Activated CD8-positive, alpha-beta memory T cell treated with anti-CD3 and anti-CD28 coated beads, Interleukin-2, amount 10 ng/mL, durations not matched to agents 7 days and 5 days (primary cell): Measurements from ENCODE around the gene WHAMM. TPM values are rescaled to one million over a fixed set of nuclear protein-coding genes. Genes with fewer than 3 reads are reported as not detected.
"Not testable (repeated sequence)": the region's sequence is repeated elsewhere in the genome, so short reads cannot be mapped to it uniquely, and the experiment has no call there.

Experiments used
- ATAC-seq: fragments of 150-1000 bp; cut with Tn5 transposase; one replicate; pipeline ENCODE4 v1.10.0; 2021; ENCODE audit warnings: moderate library complexity
- CTCF ChIA-PET: fragments of 350-600 bp; sonication (Branson Sonifier 250); formaldehyde crosslinking; loops from one replicate; lab custom pipeline; 2021; ENCODE audit warnings: antibody characterized with exemption; lab: Charles Lee
- DNase-seq: peaks from one replicate; pipeline ENCODE4 v3.0.0-alpha.2; 2020
- H3K27ac Mint-ChIP-seq: one replicate; pipeline ENCODE4 v1.8.0; 2021; ENCODE audit warnings: mild to moderate bottlenecking, mixed read lengths
- H3K27me3 Mint-ChIP-seq: one replicate; pipeline ENCODE4 v1.8.0; 2021; ENCODE audit warnings: mixed read lengths
- H3K36me3 Mint-ChIP-seq: one replicate; pipeline ENCODE4 v1.8.0; 2021; ENCODE audit warnings: mild to moderate bottlenecking, mixed read lengths
- H3K4me1 Mint-ChIP-seq: one replicate; pipeline ENCODE4 v1.8.0; 2021; ENCODE audit warnings: mixed read lengths
- H3K4me3 Mint-ChIP-seq: one replicate; pipeline ENCODE4 v1.8.0; 2021; ENCODE audit warnings: mild to moderate bottlenecking, moderate library complexity, mixed read lengths
- H3K9me3 Mint-ChIP-seq: one replicate; pipeline ENCODE4 v1.8.0; 2022; ENCODE audit warnings: low read depth, mixed read lengths
- total RNA-seq, 2 experiments: library from RNA; stranded (reverse); gene quantifications; one replicate each; pipeline ENCODE4 v1.2.3, GENCODE V29; 2021

The WHAMM gene
- total RNA-seq, 2 experiments from 2014 or later = 9.1 to 11.0 TPM

DNA sequence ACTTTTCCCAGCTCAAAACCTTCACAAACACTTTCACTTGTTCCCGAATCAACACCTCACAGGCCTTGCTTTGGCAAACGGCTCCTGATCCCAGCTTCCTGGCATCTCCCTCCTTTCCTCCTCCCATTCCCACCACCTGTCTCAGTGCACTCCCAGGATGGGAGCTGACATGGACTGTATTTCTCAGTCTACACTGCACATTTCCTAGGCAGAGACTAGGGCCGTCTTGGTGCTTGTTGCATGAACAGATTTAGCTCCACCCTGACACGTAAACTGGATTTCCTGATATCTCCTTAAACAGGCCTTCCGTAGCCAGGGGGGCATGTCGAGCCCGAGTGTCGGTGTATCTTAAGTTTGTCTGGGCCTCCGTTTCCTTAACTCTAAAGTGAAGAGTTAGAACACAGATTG, 790 bp upstream of the WHAMM start:
- ATAC-seq (no peak), DNase-seq (no peak)
- CTCF ChIA-PET = no interaction called here
- Mint-ChIP-seq H3K27ac (peak overlapping the region; percentile 39), H3K9me3 (no peaks in the 10 kb centered on the region), H3K27me3 (peaks cover 14% of the 10 kb centered on the region), H3K36me3 (peaks cover 17% of the 10 kb centered on the region), H3K4me3 (no peak overlapping the region), H3K4me1 (peaks cover 22% of the 10 kb centered on the region)

DNA sequence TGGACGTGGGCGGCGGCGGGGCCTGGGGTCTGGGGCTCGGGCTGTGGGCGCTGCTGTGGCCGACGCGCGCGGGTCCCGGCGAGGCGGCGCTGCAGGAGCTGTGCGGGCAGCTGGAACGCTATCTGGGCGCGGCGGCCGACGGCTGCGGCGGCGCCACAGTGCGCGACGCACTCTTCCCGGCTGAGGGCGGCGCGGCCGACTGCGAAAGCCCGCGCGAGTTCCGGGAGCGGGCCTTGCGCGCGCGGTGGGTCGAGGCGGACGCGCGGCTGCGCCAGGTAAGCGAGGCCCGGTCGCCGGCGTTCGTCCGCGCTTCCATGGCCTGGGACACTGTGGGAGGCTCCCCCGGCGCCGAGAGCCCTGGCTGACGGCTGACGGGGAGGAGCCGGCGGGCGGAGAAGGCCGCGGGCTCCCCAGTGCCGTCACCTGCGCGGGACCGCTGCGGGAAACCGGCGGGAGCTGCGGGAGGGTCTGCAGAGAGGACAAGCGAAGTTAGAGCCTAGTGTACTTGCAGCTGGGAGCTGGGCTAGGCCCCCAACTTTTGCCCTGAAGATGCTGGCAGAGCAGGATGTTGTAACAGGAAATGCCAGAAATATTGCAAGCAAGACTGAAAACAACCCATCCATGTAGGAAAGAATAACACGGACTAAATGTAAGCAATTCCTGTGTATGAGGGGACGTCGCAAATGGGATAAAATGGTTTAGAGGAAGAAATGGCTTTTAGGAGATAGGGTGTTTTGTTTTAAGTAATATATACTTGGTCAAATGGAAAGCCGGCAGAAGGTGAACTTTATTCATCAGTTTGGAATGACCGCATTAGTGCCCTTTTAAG, 847 bp downstream of the WHAMM start:
- DNase-seq (peak; percentile 56), ATAC-seq (peak; percentile 45)
- Mint-ChIP-seq H3K27ac (peak overlapping the region; percentile 89), H3K27me3 (peaks cover 5% of the 10 kb centered on the region), H3K9me3 (no peaks in the 10 kb centered on the region), H3K4me1 (peaks cover 22% of the 10 kb centered on the region), H3K4me3 (peak overlapping the region; percentile 88), H3K36me3 (peaks cover 27% of the 10 kb centered on the region)
- CTCF ChIA-PET = interaction anchor here (0.7 to 1.8 kb wide), 8 partner anchors 13 to 270 kb away, joined by 3 to 9 read pairs (median 4); partner anchors contain the start of genes RAMAC and RPS17

DNA sequence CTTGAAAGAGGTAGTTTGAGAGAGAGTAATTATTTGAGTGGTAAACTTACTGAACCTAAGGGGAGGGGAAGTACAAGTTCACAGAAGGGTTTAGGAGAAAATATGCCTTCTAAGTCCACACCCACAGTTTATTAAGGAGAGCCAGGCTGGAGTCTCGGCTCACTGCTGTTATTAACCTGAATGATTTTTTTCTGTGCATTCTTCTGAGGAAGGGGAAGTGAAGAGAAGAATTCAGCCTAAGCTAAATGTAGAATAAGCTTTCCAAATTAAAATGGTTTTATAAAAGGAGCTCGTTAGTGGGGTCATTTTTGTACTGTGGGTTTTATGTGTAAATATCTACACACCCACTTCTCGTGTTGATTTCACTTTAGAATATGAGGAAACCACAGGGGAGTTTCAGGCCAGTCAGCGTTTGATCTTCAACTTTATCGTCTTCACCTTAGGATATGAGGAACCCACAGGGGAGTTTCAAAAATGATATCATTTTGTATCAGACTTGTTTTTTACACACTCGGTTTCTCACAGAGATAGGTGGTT, 1.5 kb downstream of the WHAMM start:
- CTCF ChIA-PET = interaction anchor here (0.9 to 1.8 kb wide), 8 partner anchors 13 to 271 kb away, joined by 3 to 9 read pairs (median 4); partner anchors contain the start of genes RAMAC and RPS17
- DNase-seq = peak; percentile 68

GRCh38 chr15:82812994-82813393, 3.6 kb downstream of the WHAMM start:
- Mint-ChIP-seq H3K27me3 (no peaks in the 10 kb centered on the region), H3K4me1 (peaks cover 22% of the 10 kb centered on the region), H3K36me3 (peaks cover 47% of the 10 kb centered on the region), H3K9me3 (no peaks in the 10 kb centered on the region), H3K27ac (no peak overlapping the region), H3K4me3 (no peak overlapping the region)
- no peak for DNase-seq
- CTCF ChIA-PET = interaction anchor here (0.6 to 1.5 kb wide), 4 partner anchors 17 to 254 kb away, joined by 3 to 4 read pairs (median 4); partner anchors contain the start of gene BTBD1
- ATAC-seq = no peak

More for the DNA sequence above, 1.5 kb downstream of the WHAMM start:
- no peak for ATAC-seq
- Mint-ChIP-seq H3K4me3 (peak overlapping the region; percentile 88), H3K27ac (peak overlapping the region; percentile 89), H3K4me1 (peaks cover 22% of the 10 kb centered on the region), H3K27me3 (peaks cover 5% of the 10 kb centered on the region), H3K36me3 (peaks cover 34% of the 10 kb centered on the region), H3K9me3 (no peaks in the 10 kb centered on the region)

- H3K27ac Mint-ChIP-seq = no peak overlapping the region
- no peaks in the 10 kb centered on the region for H3K4me1 Mint-ChIP-seq
- no peaks in the 10 kb centered on the region for H3K27me3 Mint-ChIP-seq
- H3K4me3 Mint-ChIP-seq = no peak overlapping the region
- ATAC-seq (no peak), DNase-seq (no peak)
- peaks cover 55% of the 10 kb centered on the region for H3K36me3 Mint-ChIP-seq
- CTCF ChIA-PET = no interaction called here
- H3K9me3 Mint-ChIP-seq = no peaks in the 10 kb centered on the region
Measured at GRCh38 chr15:82820128-82820527, 10.7 kb downstream of the WHAMM start.

DNA sequence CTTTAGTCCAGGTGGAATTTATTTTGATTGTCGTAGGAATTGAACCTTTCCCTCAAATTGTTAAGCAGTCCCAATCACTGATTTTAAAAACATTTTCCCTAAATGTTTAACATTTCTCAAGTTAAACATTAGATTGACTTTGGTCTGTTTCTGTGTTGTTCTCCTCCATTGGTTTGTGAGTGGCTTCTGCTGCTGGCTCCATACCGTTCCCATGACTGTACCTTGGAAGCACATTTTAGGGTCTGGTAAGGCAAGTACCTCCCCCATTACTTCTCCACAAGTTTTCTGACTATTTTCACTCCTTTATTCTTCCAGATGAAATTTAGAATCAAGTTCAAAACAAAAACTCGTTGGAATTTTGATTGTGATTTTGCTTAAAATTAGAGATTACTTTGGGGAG, 12.0 kb downstream of the WHAMM start:
- peaks cover 54% of the 10 kb centered on the region for H3K36me3 Mint-ChIP-seq
- H3K27me3 Mint-ChIP-seq, H3K27ac Mint-ChIP-seq, H3K9me3 Mint-ChIP-seq, CTCF ChIA-PET, ATAC-seq, H3K4me1 Mint-ChIP-seq, H3K4me3 Mint-ChIP-seq, DNase-seq: not testable (repeated sequence)

- H3K4me1 Mint-ChIP-seq, ATAC-seq, CTCF ChIA-PET, DNase-seq, H3K9me3 Mint-ChIP-seq, H3K4me3 Mint-ChIP-seq, H3K27me3 Mint-ChIP-seq, H3K27ac Mint-ChIP-seq: not testable (repeated sequence)
- peaks cover 54% of the 10 kb centered on the region for H3K36me3 Mint-ChIP-seq
Measured at GRCh38 chr15:82821851-82822250, 12.4 kb downstream of the WHAMM start.

DNA sequence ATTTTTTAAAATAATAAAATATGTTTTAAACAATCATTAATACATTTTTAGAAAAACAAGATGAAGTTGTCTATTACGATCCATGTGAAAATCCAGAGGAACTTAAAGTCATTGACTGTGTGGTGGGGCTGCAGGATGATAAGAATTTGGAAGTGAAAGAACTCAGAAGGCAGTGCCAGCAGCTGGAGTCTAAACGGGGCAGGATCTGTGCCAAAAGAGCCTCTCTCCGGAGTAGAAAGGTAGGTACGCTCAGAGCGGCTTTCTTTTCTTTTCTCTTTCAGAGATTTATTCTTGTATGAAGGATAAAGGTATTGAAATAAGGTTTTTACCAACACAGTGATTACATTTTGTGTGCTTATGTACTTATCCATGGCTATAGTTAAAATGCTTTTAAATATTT, 13.6 kb downstream of the WHAMM start:
- Mint-ChIP-seq H3K4me1 (peaks cover 3% of the 10 kb centered on the region), H3K36me3 (peaks cover 55% of the 10 kb centered on the region), H3K4me3 (no peak overlapping the region), H3K27me3 (no peaks in the 10 kb centered on the region), H3K27ac (no peak overlapping the region), H3K9me3 (no peaks in the 10 kb centered on the region)
- CTCF ChIA-PET = no interaction called here
- ATAC-seq (no peak), DNase-seq (no peak)

GRCh38 chr15:82828075-82828474, 18.6 kb downstream of the WHAMM start:
- CTCF ChIA-PET = no interaction called here
- Mint-ChIP-seq H3K9me3 (no peaks in the 10 kb centered on the region), H3K27me3 (no peaks in the 10 kb centered on the region), H3K27ac (peak overlapping the region; percentile 24), H3K4me3 (no peak overlapping the region), H3K36me3 (peaks cover 64% of the 10 kb centered on the region), H3K4me1 (peaks cover 41% of the 10 kb centered on the region)
- ATAC-seq = no peak
- no peak for DNase-seq

DNA sequence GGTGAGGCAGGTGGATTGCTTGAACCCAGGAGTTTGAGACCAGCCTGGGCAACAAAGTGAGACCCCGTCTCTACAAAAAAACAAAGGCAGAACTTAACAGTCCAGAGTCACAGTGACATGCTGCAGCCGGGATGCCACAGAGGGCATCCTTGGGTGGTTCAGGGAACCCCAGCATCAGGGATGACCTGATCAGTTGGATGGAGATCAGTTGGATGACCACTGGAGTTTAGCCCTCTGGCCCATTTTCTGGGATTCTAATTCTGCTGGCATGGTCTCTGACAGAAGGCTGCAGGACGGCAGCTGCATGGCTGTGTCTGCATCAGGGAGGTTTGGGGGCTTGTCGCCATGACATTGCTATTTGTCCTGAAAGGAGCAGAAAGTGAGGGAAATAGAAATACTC, 19.8 kb downstream of the WHAMM start:
- Mint-ChIP-seq H3K4me1 (peaks cover 45% of the 10 kb centered on the region), H3K4me3 (no peak overlapping the region), H3K9me3 (no peaks in the 10 kb centered on the region), H3K27me3 (no peaks in the 10 kb centered on the region), H3K27ac (no peak overlapping the region), H3K36me3 (peaks cover 71% of the 10 kb centered on the region)
- ATAC-seq (no peak), DNase-seq (no peak)
- CTCF ChIA-PET = interaction anchor here (0.9 kb wide), 1 partner anchor 16 kb away, joined by 4 read pairs; no protein-coding TSS in a partner anchor

DNA sequence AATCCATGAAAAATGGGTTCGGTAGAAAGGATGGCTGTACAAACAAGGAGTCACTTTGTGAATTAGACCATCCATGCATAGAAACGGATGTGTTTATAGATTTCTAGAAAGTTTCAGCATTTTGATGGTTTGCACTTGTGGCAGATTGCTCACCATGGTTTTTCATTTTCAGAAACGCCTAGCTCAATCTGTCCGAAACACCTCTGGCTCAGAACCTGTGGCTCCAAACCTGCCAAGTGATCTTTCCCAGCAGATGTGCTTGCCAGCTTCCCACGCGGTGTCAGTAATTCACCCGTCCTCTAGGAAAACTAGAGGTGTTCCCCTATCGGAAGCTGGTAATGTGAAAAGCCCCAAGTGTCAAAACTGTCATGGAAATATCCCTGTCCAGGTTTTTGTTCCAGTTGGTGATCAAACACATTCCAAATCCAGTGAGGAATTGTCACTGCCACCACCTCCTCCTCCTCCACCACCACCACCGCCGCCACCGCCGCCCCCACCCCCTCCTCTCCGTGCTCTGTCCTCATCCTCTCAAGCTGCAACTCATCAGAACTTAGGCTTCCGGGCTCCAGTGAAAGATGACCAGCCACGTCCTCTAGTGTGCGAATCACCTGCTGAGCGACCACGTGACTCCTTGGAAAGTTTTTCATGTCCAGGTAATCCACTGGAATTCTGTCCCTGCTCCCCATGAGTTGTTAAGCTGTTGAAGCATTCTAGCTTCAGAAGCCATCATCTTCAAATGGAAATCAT, 21.2 kb downstream of the WHAMM start:
- ATAC-seq (no peak), DNase-seq (no peak)
- CTCF ChIA-PET = interaction anchor here (0.6 to 1.9 kb wide), 3 partner anchors 13 to 32 kb away, joined by 3 to 7 read pairs (median 4); no protein-coding TSS in a partner anchor
- Mint-ChIP-seq H3K9me3 (no peaks in the 10 kb centered on the region), H3K27me3 (no peaks in the 10 kb centered on the region), H3K4me3 (no peak overlapping the region), H3K4me1 (peaks cover 45% of the 10 kb centered on the region), H3K27ac (no peak overlapping the region), H3K36me3 (peaks cover 75% of the 10 kb centered on the region)

DNA sequence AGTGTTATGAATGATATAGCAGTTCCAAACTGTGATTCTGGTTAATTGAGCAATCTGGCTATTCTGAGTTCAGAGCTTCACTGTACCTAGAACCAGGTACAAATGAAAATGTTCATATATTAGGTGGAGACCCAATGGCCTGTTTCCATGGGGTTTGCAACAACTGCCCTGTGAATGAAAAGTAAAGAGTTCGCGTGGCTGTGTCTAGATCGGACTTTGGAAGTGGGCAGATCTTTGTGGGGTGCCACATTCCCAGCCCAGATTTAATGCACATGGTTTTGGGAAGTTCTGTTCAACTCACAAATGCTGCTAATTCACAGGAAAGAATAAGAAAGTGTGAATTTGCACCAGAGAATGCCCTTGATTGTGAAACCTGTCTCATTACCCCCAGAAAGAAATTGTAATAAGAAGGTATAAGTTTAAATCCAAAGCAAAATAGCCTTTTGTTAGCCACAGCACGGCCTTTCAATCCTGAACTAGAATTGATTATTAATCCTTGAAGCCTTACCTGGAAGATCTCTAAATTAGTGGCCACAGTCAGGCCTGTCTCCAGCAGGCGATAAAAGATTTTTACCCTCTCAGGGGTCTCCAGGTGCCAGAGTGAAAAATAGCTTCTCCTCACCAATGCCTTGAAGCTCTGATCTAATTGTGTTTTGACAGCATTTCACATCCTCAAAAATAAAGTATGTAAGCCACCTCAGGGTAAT, 22.6 kb downstream of the WHAMM start:
- Mint-ChIP-seq H3K27me3 (no peaks in the 10 kb centered on the region), H3K4me3 (peak overlapping the region; percentile 13), H3K9me3 (no peaks in the 10 kb centered on the region), H3K36me3 (peaks cover 78% of the 10 kb centered on the region), H3K4me1 (peaks cover 45% of the 10 kb centered on the region), H3K27ac (peak overlapping the region; percentile 86)
- DNase-seq = no peak
- CTCF ChIA-PET = interaction anchor here (0.9 to 2.2 kb wide), 10 partner anchors 10 to 179 kb away, joined by 3 to 9 read pairs (median 4); partner anchors contain the start of gene RAMAC
- ATAC-seq = no peak
